GM12872 (cell line): ENCODE measurements around the gene TRPM2.
A peak's percentile ranks its signal among the peaks of the same experiment; 100 is the strongest.

Experiments
- CTCF ChIP-seq: IDR thresholded peaks from 3 replicates; pipeline ENCODE4 v1.5.1; 2011; ENCODE audit warnings: low read depth, mild to moderate bottlenecking, low read length, moderate library complexity; ENCODE audit not compliant: insufficient read depth

TRPM2 gene

DNA sequence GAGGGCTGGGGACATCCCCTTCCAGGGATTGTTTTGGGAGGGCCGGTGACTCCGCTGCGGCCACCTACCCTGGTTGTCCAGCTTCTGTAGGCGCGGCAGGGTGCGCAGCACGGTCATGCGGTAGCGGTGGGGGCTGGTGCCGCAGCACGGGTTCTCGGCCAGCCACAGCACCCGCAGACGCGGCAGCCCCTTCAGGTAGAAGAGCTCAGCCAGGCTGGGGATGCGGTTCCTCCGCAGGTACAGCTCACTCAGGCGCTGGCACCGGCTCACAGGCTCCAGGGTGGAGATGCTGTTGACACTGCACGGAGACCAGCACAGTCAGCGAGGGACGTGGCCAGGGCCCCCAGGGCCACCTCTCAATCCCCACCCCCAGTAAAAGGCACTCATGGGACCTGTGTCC, 20.5 kb upstream of the TRPM2 start:
- no peak for TF ChIP-seq CTCF

- TF ChIP-seq CTCF: no peak
These were observed 19.7 kb upstream of the TRPM2 start for GRCh38 chr21:44333509-44334328.

- TF ChIP-seq CTCF: no peak
These were observed 18.9 kb upstream of the TRPM2 start for GRCh38 chr21:44334329-44335030.

GRCh38 chr21:44335266-44336059, 18.0 kb upstream of the TRPM2 start:
- no peak for TF ChIP-seq CTCF

DNA sequence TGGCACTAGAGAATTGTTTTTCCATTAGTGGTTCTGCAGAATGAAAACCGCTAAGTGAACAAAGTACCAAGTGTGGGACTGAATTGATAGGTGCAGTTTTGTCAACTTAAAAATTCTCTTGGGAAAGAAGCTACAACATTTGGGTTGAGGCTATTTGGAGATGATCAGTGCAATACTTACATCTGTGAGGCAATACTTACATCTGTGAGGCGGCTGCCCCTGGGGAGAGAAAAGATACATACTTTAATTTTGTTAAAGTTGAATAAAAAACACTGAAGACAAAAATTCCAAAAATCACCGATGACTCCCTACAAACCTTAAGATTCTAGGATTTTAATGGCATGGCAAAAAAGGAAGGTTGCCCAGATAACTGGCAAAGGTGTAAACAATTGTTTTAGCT, 16.0 kb upstream of the TRPM2 start:
- no peak for TF ChIP-seq CTCF

DNA sequence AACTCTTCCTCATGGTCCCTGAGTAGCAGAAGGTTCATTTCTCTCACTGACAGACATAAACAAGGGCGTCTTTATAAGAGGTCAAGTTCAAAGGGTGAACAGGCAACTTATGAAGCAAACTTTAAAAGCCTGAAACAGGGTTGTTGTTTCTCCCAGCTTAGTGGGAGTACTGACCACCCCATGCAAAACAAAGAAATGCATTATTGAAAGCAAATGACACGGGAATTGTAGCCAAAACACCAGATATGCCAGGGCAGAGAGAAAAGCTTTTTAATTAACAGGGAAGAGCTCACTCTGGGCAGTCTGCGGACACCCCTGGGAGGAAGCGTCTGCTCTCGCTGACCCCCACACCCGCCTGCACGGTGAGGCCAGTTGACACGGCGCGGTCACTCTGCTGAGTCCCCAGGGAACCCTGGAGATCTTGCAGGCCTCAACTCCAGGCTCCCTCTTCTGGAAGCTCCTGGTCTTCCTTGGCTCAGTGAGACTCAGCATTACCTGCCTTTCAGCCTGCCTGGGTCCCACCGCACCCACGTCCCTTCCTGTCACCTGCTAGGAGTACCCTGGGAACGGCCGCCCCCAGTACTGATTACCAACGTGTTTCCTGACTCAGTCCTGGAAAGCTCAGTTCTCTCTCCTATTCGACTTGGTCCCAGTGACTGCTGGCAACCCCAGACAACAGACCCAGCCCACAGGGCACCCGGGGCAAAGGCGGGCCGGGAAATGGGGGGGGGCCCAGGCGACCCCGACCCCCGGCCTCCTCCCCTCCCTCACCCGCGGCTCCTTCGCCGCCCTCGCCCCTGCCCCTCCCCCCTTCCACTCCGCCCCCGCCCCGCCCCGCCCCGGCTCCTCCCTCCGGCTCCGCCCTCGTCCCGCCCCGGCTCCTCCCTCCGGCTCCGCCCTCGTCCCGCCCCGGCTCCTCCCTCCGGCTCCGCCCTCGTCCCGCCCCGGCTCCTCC, 15.2 kb upstream of the TRPM2 start:
- TF ChIP-seq CTCF: 0 out of 3 replicates have a peak, but pooled peaks have one; percentile 9
